ENCODE results near the gene HOXD12. TPM values are rescaled to one million over a fixed set of nuclear protein-coding genes. Genes with fewer than 3 reads are reported as not detected.

The HOXD12 gene
- total and polyA plus RNA-seq, 8 donors, result not detected

- H3K36me3 ChIP-seq, result no peaks in the 10 kb centered on the region
- TF ChIP-seq CTCF (IDR thresholded peaks at IDR 0.05), result no peak
- TF ChIP-seq POLR2AphosphoS5 (IDR thresholded peaks at IDR 0.05), result peak in 2 of 3 donors; percentile 9 to 38
- DNase-seq, result peak in 1 of 2 donors; percentile 85
- 4 to 8% (median 5%) methylated on average over 25 to 64 of the region's 64 CpGs for WGBS, 5 donors
- peaks cover 0 to 25% (median 2%) of the 10 kb centered on the region in 4 donors for H3K9me3 ChIP-seq
- intact Hi-C loops (cut with DNase I; ENCODE audit: low total_unique reads), result loop anchor here (5.0 to 10.0 kb wide), 2 partner anchors 526 to 1018 kb away; no protein-coding TSS in a partner anchor
- peak within 1 kb of the TSS; percentile 42 to 80 (median 76) for H3K27ac ChIP-seq
- H3K4me1 ChIP-seq, result peaks cover 16 to 45% (median 31%) of the 10 kb centered on the region in 4 donors
- H3K4me3 ChIP-seq, result peak within 1 kb of the TSS; percentile 35 to 49 (median 46)
- H3K27me3 ChIP-seq, result peaks cover 58 to 100% (median 93%) of the 10 kb centered on the region in 3 donors
Measured at GRCh38 chr2:176128982-176129796, 29.6 kb downstream of the HOXD12 start, which contains the start of gene HOXD8. TSS of gene HOXD8 (plus strand) at chr2:176129705. CDS start at chr2:176130367, 662 bp downstream.

GRCh38 chr2:176129813-176130146 is 30.2 kb downstream of the HOXD12 start:
- H3K27me3 ChIP-seq, result peaks cover 53 to 100% (median 93%) of the 10 kb centered on the region in 3 donors
- H3K36me3 ChIP-seq, result no peaks in the 10 kb centered on the region
- intact Hi-C loops (cut with DNase I; ENCODE audit: low total_unique reads), result loop anchor here (5.0 to 10.0 kb wide), 2 partner anchors 525 to 1018 kb away; no protein-coding TSS in a partner anchor
- 2 to 7% (median 5%) methylated on average over 31 to 43 of the region's 43 CpGs for WGBS, 5 donors
- H3K4me3 ChIP-seq, result peak overlapping the region; percentile 35 to 49 (median 46)
- peaks cover 16 to 45% (median 31%) of the 10 kb centered on the region in 4 donors for H3K4me1 ChIP-seq
- TF ChIP-seq POLR2AphosphoS5 (IDR thresholded peaks at IDR 0.05), result no peak
- TF ChIP-seq POLR2A (IDR thresholded peaks at IDR 0.05), result no peak
- TF ChIP-seq EP300 (IDR thresholded peaks at IDR 0.05), result no peak
- TF ChIP-seq CTCF (IDR thresholded peaks at IDR 0.05), result no peak
- DNase-seq, result no peak
- H3K27ac ChIP-seq, result peak overlapping the region; percentile 25 to 80 (median 76)
- peaks cover 0 to 25% (median 2%) of the 10 kb centered on the region in 4 donors for H3K9me3 ChIP-seq

- intact Hi-C loops (cut with DNase I; ENCODE audit: low total_unique reads), result no loop called here
- peaks cover 0 to 25% (median 2%) of the 10 kb centered on the region in 4 donors for H3K9me3 ChIP-seq
- H3K4me3 ChIP-seq, result peak overlapping the region; percentile 35 to 49 (median 46)
- no peaks in the 10 kb centered on the region for H3K36me3 ChIP-seq
- H3K27me3 ChIP-seq, result peaks cover 52 to 100% (median 93%) of the 10 kb centered on the region in 3 donors
- peak overlapping the region; percentile 42 to 80 (median 75) for H3K27ac ChIP-seq
- H3K4me1 ChIP-seq, result peaks cover 16 to 45% (median 31%) of the 10 kb centered on the region in 4 donors
- peak in 1 of 2 donors; percentile 74 for DNase-seq
- TF ChIP-seq POLR2A (IDR thresholded peaks at IDR 0.05), result no peak
- TF ChIP-seq EP300 (IDR thresholded peaks at IDR 0.05), result no peak
- TF ChIP-seq CTCF (IDR thresholded peaks at IDR 0.05), result no peak
- TF ChIP-seq POLR2AphosphoS5 (IDR thresholded peaks at IDR 0.05), result no peak
- WGBS, 5 donors, result 2 to 9% (median 8%) methylated on average over 26 to 100 of the region's 100 CpGs
Measured at GRCh38 chr2:176130147-176130956, 30.8 kb downstream of the HOXD12 start.

Measured in stomach (tissue), 9 donors.